ENCODE data around the gene NR3C2.

NR3C2 gene

DNA sequence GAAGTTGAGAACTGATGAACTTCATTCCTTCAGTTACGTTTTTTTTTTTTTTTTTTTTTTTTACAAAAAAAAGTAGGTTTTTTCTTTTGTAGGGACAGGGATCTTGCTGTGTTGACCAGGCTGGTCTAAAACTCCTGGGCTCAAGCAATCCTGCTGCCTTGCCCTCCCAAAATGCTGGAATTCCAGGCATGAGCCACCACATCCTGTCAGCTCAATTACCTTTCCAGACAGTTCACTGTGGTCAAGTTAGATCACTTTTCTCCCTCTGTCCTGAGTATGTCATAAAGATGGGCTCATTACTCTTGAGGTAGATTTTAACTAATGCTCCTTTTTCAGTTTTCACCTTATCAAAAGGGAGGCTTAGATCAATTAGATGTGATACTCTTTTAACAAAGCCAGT is 10.8 kb upstream of the NR3C2 start:
- no peak overlapping the region for H3K27ac ChIP-seq (ENCODE audit: low read length)
- no peaks in the 10 kb centered on the region for H3K9me3 ChIP-seq (ENCODE audit: insufficient read depth, low read length, severe bottlenecking)
- DNase-seq: no peak
- no peaks in the 10 kb centered on the region for H3K27me3 ChIP-seq (ENCODE audit: insufficient read depth, low read length, poor library complexity)
- H3K9ac ChIP-seq (ENCODE audit: low read depth, low read length): no peak overlapping the region
- H3K36me3 ChIP-seq (ENCODE audit: insufficient read depth, low read length): no peaks in the 10 kb centered on the region
- no peaks in the 10 kb centered on the region for H4K20me1 ChIP-seq (ENCODE audit: insufficient read depth, low read length)
- H2AFZ ChIP-seq (ENCODE audit: low read depth, low read length): no peak overlapping the region
- no peak overlapping the region for H3K4me3 ChIP-seq (ENCODE audit: low read depth in 1 of 2, low read length in 2 of 2)
- H3K4me1 ChIP-seq (ENCODE audit: insufficient read depth, low read length): no peaks in the 10 kb centered on the region
- TF ChIP-seq, protein P1, sequence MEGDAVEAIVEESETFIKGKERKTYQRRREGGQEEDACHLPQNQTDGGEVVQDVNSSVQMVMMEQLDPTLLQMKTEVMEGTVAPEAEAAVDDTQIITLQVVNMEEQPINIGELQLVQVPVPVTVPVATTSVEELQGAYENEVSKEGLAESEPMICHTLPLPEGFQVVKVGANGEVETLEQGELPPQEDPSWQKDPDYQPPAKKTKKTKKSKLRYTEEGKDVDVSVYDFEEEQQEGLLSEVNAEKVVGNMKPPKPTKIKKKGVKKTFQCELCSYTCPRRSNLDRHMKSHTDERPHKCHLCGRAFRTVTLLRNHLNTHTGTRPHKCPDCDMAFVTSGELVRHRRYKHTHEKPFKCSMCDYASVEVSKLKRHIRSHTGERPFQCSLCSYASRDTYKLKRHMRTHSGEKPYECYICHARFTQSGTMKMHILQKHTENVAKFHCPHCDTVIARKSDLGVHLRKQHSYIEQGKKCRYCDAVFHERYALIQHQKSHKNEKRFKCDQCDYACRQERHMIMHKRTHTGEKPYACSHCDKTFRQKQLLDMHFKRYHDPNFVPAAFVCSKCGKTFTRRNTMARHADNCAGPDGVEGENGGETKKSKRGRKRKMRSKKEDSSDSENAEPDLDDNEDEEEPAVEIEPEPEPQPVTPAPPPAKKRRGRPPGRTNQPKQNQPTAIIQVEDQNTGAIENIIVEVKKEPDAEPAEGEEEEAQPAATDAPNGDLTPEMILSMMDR (IDR thresholded peaks at IDR 0.05; ENCODE audit: borderline replicate concordance, extremely low read depth, low read length, poor library complexity, severe bottlenecking): no peak
- TF ChIP-seq EZH2 (IDR thresholded peaks at IDR 0.05; ENCODE audit: borderline replicate concordance, low read depth, low read length, severe bottlenecking): no peak
- ATAC-seq (ENCODE audit: insufficient read depth, low read depth): no peak
- no peak overlapping the region for H3K4me2 ChIP-seq (ENCODE audit: insufficient read depth, low read length)
- H3K79me2 ChIP-seq (ENCODE audit: insufficient read depth, low read length): no peaks in the 10 kb centered on the region

DNA sequence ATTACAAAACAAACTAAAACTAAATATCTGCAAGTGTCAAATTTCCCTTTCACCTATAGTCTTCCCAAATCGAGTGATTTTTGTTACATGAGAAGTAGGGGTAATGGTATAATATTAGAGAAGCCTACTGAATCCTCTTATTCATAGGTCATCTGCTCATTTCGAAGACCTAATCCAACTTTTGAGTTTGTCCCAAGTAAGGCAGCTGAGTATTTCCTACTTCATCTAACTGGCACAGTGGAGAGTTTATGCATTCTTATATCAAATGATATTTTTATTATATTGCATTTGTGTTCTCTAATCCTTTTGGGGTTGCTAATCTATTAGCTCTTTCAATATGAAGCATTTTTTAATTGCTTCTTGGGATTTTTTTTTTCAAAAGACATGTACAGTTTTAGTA is 7.7 kb upstream of the NR3C2 start:
- H3K9ac ChIP-seq (ENCODE audit: low read depth, low read length): no peak overlapping the region
- ATAC-seq (ENCODE audit: insufficient read depth, low read depth) (no peak), DNase-seq (no peak)
- no peak overlapping the region for H2AFZ ChIP-seq (ENCODE audit: low read depth, low read length)
- H4K20me1 ChIP-seq (ENCODE audit: insufficient read depth, low read length): no peaks in the 10 kb centered on the region
- no peak overlapping the region for H3K4me3 ChIP-seq (ENCODE audit: low read depth in 1 of 2, low read length in 2 of 2)
- no peaks in the 10 kb centered on the region for H3K79me2 ChIP-seq (ENCODE audit: insufficient read depth, low read length)
- TF ChIP-seq EZH2 (IDR thresholded peaks at IDR 0.05; ENCODE audit: borderline replicate concordance, low read depth, low read length, severe bottlenecking): no peak
- TF ChIP-seq, protein P1 (IDR thresholded peaks at IDR 0.05; ENCODE audit: borderline replicate concordance, extremely low read depth, low read length, poor library complexity, severe bottlenecking): no peak
- H3K4me2 ChIP-seq (ENCODE audit: insufficient read depth, low read length): no peak overlapping the region
- H3K36me3 ChIP-seq (ENCODE audit: insufficient read depth, low read length): no peaks in the 10 kb centered on the region
- H3K27ac ChIP-seq (ENCODE audit: low read length): no peak overlapping the region
- H3K9me3 ChIP-seq (ENCODE audit: insufficient read depth, low read length, severe bottlenecking): no peaks in the 10 kb centered on the region
- H3K27me3 ChIP-seq (ENCODE audit: insufficient read depth, low read length, poor library complexity): no peaks in the 10 kb centered on the region
- H3K4me1 ChIP-seq (ENCODE audit: insufficient read depth, low read length): no peaks in the 10 kb centered on the region

DNA sequence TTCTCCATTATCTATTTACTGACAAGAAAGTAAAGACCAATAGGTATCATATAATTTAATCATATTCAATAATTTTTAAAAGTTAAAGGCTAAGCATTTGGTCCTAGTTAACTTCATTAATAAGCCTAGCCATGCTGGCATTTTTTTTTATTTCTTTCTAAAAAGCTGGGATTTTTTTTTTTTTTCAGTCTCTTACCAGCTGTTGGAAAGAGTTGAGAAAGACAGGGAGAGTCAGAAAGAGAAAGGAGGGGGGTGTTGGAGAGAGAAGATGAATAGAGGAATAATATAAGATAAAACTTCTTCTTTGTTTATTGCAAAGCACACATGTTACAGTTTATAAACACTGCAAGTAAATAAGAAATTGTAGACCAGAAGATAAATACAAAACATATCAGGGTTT is 5.9 kb upstream of the NR3C2 start:
- TF ChIP-seq EZH2 (IDR thresholded peaks at IDR 0.05; ENCODE audit: borderline replicate concordance, low read depth, low read length, severe bottlenecking): no peak
- TF ChIP-seq, protein P1 (IDR thresholded peaks at IDR 0.05; ENCODE audit: borderline replicate concordance, extremely low read depth, low read length, poor library complexity, severe bottlenecking): no peak
- no peak overlapping the region for H3K4me2 ChIP-seq (ENCODE audit: insufficient read depth, low read length)
- H3K79me2 ChIP-seq (ENCODE audit: insufficient read depth, low read length): no peaks in the 10 kb centered on the region
- no peaks in the 10 kb centered on the region for H3K9me3 ChIP-seq (ENCODE audit: insufficient read depth, low read length, severe bottlenecking)
- H2AFZ ChIP-seq (ENCODE audit: low read depth, low read length): no peak overlapping the region
- no peak for DNase-seq
- H3K9ac ChIP-seq (ENCODE audit: low read depth, low read length): no peak overlapping the region
- no peaks in the 10 kb centered on the region for H3K36me3 ChIP-seq (ENCODE audit: insufficient read depth, low read length)
- H4K20me1 ChIP-seq (ENCODE audit: insufficient read depth, low read length): no peaks in the 10 kb centered on the region
- H3K27me3 ChIP-seq (ENCODE audit: insufficient read depth, low read length, poor library complexity): no peaks in the 10 kb centered on the region
- H3K4me3 ChIP-seq (ENCODE audit: low read depth in 1 of 2, low read length in 2 of 2): no peak overlapping the region
- H3K27ac ChIP-seq (ENCODE audit: low read length): no peak overlapping the region
- ATAC-seq (ENCODE audit: insufficient read depth, low read depth): no peak
- peaks cover 6% of the 10 kb centered on the region for H3K4me1 ChIP-seq (ENCODE audit: insufficient read depth, low read length)

DNA sequence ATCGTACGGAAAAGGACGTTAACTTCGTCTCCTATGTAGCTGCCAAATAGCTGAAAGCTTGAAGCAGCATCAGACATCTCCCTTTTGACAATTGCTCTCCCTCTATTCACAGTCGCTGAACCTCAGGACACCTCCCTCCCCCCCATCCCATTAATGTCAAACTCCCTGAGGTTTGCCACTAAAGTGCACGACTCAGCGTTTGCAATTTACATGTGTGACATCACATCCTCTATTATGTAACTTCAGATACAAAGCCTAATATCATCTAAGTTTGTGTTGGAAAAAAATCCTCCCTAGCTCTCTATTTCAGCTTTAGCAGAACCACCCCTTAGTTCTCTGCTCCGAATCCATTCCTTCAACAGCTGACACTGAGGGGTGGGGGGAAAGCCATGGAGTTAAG is 5.5 kb upstream of the NR3C2 start:
- no peak for DNase-seq
- no peak overlapping the region for H3K4me2 ChIP-seq (ENCODE audit: insufficient read depth, low read length)
- peaks cover 11% of the 10 kb centered on the region for H3K4me1 ChIP-seq (ENCODE audit: insufficient read depth, low read length)
- H3K27ac ChIP-seq (ENCODE audit: low read length): no peak overlapping the region
- no peaks in the 10 kb centered on the region for H3K36me3 ChIP-seq (ENCODE audit: insufficient read depth, low read length)
- H3K9me3 ChIP-seq (ENCODE audit: insufficient read depth, low read length, severe bottlenecking): no peaks in the 10 kb centered on the region
- TF ChIP-seq, protein P1 (IDR thresholded peaks at IDR 0.05; ENCODE audit: borderline replicate concordance, extremely low read depth, low read length, poor library complexity, severe bottlenecking): no peak
- TF ChIP-seq EZH2 (IDR thresholded peaks at IDR 0.05; ENCODE audit: borderline replicate concordance, low read depth, low read length, severe bottlenecking): no peak
- H2AFZ ChIP-seq (ENCODE audit: low read depth, low read length): no peak overlapping the region
- no peak for ATAC-seq (ENCODE audit: insufficient read depth, low read depth)
- H4K20me1 ChIP-seq (ENCODE audit: insufficient read depth, low read length): no peaks in the 10 kb centered on the region
- H3K79me2 ChIP-seq (ENCODE audit: insufficient read depth, low read length): no peaks in the 10 kb centered on the region
- no peak overlapping the region for H3K9ac ChIP-seq (ENCODE audit: low read depth, low read length)
- H3K27me3 ChIP-seq (ENCODE audit: insufficient read depth, low read length, poor library complexity): no peaks in the 10 kb centered on the region
- H3K4me3 ChIP-seq (ENCODE audit: low read depth in 1 of 2, low read length in 2 of 2): no peak overlapping the region
